Measurements from ENCODE around the gene TXNRD1. TPM values are rescaled to one million over a fixed set of nuclear protein-coding genes. Genes with fewer than 3 reads are reported as not detected.

TXNRD1 gene
- polyA plus RNA-seq, 1 experiment = 673 TPM

DNA sequence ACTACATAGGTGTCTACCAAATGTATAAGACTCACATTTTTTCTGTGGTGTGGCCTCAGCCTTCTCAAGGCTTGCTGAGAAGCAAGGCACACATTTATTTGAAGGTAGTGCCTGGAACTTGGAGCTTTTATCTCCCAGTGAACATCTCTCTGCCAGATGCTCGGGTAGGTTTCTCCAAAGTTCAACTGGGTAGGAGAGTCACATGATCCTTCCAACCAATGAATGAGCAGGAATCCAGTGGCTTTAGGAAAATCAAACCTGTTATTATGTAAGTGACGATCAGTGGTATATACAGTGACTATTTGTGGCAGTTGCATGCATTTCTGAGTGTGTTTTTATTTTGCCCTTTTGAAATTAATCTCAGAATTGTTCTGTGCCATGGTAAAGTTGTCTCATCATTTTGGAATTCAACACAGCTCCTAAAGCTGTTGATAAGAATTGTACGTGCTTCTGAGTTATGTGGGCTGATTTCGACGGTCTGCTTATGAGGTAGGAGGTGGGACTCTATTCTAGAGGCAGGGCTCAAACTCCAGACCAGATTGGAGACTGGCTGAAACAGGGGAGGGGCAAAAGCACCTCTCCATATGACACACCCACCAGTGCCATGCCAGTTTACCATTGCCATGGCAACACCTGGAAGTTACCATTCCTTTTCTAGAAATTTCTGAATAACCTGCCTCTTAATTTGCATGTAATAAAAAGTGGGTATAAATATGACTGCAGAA is 145.6 kb downstream of the TXNRD1 start:
- no peak for DNase-seq (ENCODE audit: low read depth, low spot score)
- H3K27me3 ChIP-seq (ENCODE audit: control insufficient read depth, insufficient read depth, low read length) = no peaks in the 10 kb centered on the region
- no peak overlapping the region for H3K4me3 ChIP-seq (ENCODE audit: low read depth, low read length)
- ChIA-PET POLR2A (no interaction called here), CTCF (no interaction called here)
- H3K27ac ChIP-seq (ENCODE audit: low read depth, low read length) = no peak overlapping the region
- no peak for TF ChIP-seq CTCF (IDR thresholded peaks at IDR 0.05; ENCODE audit: low read depth, low read length)
- peaks cover 6% of the 10 kb centered on the region; the same call in 1 of the 2 replicates for H3K9me3 ChIP-seq (ENCODE audit: control insufficient read depth, insufficient read depth, low read length)

GRCh38 chr12:104365921-104366410 is 150.4 kb downstream of the TXNRD1 start:
- H3K27ac ChIP-seq (ENCODE audit: low read depth, low read length) = no peak overlapping the region
- no peak for TF ChIP-seq CTCF (IDR thresholded peaks at IDR 0.05; ENCODE audit: low read depth, low read length)
- ChIA-PET CTCF (interaction anchor here (1.6 kb wide), 1 partner anchor 16 kb away, joined by 5 read pairs; no protein-coding TSS in a partner anchor), POLR2A (no interaction called here)
- no peak overlapping the region for H3K4me3 ChIP-seq (ENCODE audit: low read depth, low read length)
- H3K9me3 ChIP-seq (ENCODE audit: control insufficient read depth, insufficient read depth, low read length) = peaks cover 12% of the 10 kb centered on the region
- H3K27me3 ChIP-seq (ENCODE audit: control insufficient read depth, insufficient read depth, low read length) = no peaks in the 10 kb centered on the region
- no peak for DNase-seq (ENCODE audit: low read depth, low spot score)

DNA sequence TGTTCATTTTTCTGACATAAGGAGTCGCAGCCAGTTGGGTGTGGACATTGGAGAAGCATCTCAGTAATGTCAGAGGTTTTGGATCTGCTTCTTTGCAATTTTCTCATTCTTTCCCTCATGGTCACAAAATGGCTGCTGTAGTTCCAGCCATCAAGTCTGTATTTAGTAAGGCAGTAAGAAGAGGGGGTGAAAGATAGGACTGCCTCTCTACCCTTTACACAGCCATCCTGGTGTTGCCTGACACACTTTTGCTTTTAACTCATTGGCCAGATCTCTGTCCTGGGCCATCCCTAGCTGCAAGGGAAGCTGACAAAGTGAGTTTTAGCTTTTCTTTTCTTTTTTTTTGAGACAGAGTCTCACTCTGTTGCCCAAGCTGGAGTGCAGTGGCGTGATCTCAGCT is 154.1 kb downstream of the TXNRD1 start:
- no peak for TF ChIP-seq CTCF (IDR thresholded peaks at IDR 0.05; ENCODE audit: low read depth, low read length)
- POLR2A ChIA-PET = no interaction called here
- no peak for DNase-seq (ENCODE audit: low read depth, low spot score)
- Histone ChIP-seq H3K27ac (ENCODE audit: low read depth, low read length) (no peak overlapping the region), H3K4me3 (ENCODE audit: low read depth, low read length) (no peak overlapping the region), H3K27me3 (ENCODE audit: control insufficient read depth, insufficient read depth, low read length) (no peaks in the 10 kb centered on the region), H3K9me3 (ENCODE audit: control insufficient read depth, insufficient read depth, low read length) (peaks cover 20% of the 10 kb centered on the region)
- CTCF ChIA-PET = no interaction called here

GRCh38 chr12:104371043-104371870 is 155.7 kb downstream of the TXNRD1 start:
- CTCF ChIA-PET = interaction anchor here (1.6 kb wide), 1 partner anchor 171 kb away, joined by 6 read pairs; no protein-coding TSS in a partner anchor
- no peak for TF ChIP-seq CTCF (IDR thresholded peaks at IDR 0.05; ENCODE audit: low read depth, low read length)
- peaks cover 20% of the 10 kb centered on the region for H3K9me3 ChIP-seq (ENCODE audit: control insufficient read depth, insufficient read depth, low read length)
- POLR2A ChIA-PET = no interaction called here
- no peaks in the 10 kb centered on the region for H3K27me3 ChIP-seq (ENCODE audit: control insufficient read depth, insufficient read depth, low read length)
- no peak overlapping the region for H3K4me3 ChIP-seq (ENCODE audit: low read depth, low read length)
- DNase-seq (ENCODE audit: low read depth, low spot score) = no peak
- H3K27ac ChIP-seq (ENCODE audit: low read depth, low read length) = no peak overlapping the region
